Stromal cell of bone marrow (primary cell): Measurements from ENCODE around the gene RAD51D.
"Not testable (repeated sequence)": the region's sequence is repeated elsewhere in the genome, so short reads cannot be mapped to it uniquely, and the experiment has no call there.

Experiments
- DNase-seq: peaks from one replicate; pipeline ENCODE4 v3.0.0-alpha.2; 2012; ENCODE audit warnings: low read depth

The RAD51D gene

DNA sequence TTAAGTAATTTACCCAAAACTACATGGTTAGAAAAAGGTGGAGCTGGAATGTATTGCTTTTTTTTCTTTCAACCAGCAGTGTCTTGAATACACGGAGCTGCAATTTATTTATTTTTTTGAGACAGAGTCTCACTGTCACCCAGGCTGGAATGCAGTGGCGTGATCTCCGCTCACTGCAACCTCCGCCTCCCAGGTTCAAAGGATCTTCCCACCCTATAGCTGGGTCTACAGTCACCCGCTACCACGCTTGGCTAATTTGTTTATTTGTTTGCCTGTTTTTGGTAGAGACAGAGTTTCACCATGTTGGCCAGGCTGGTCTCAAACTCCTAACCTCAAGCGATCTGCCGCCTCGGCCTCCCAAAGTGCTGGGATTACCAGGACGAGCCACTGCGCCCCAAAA lies 29.0 kb downstream of the RAD51D start:
- DNase-seq: not testable (repeated sequence)

DNA sequence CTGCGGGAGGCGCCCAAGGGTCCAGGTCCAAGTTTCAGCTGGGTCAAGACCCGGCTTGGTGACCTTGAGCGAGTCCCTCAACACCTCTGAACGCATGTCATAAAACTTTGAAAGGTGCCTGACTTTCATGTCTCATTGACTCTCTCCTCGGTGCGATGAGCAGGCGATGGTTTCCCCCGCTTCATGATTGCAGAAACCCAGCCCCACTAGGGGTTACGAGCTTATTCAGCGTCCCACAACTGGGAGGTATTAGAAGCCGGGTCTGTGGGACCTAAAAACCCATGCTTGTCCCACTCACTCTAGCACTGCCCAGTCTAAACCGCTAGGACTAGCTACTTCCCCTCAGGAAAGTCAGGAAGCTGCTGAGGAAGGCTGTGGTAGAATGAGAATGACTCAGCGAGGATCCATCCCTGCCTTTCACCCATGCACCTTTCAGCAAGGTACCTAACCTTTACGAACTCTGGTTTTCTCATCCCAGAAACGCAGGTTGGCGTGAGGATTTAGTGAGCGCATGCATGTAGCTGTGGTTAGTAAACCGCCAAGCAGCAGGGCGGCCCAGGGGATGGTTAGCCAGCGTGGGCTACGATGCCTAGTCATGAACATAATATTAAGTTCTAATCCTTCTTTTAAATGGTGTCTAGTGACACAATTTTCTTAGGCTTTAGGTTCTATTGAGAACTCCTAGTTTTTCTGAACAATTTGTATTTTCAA lies 29.9 kb downstream of the RAD51D start:
- DNase-seq: no peak

- peak; percentile 66 for DNase-seq
These were observed 30.6 kb downstream of the RAD51D start for GRCh38 chr17:35088881-35089585.

DNA sequence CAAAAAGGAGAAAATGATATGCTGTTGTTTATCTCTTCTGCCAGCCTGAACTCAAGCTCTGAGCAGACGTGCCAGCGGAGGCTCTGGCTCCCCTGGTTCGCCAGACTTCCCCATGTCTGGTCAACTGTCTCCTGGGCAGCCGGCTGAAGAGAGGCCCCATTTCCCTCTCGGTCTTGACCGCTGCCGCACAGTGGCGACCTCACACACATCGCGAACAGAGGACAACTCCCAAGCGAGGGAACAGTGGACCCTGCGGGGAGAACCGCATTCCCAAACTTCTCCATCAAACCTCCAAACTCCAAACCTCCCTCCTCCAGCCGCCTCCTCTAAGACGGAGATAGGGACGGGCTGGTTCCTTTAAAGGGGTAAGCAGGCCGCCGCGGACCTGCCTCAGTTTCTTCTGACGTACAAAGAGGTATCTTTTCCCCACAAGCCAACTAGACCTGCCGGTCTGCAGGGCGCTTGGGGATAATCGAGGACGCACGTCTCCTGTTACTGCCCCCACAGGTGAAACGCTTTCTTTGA lies 31.2 kb downstream of the RAD51D start:
- DNase-seq: peak; percentile 25

GRCh38 chr17:35087731-35088355 lies 31.8 kb downstream of the RAD51D start:
- no peak for DNase-seq

GRCh38 chr17:35086931-35087573 lies 32.6 kb downstream of the RAD51D start:
- DNase-seq: no peak

GRCh38 chr17:35086164-35086563 lies 33.5 kb downstream of the RAD51D start:
- DNase-seq: no peak

DNA sequence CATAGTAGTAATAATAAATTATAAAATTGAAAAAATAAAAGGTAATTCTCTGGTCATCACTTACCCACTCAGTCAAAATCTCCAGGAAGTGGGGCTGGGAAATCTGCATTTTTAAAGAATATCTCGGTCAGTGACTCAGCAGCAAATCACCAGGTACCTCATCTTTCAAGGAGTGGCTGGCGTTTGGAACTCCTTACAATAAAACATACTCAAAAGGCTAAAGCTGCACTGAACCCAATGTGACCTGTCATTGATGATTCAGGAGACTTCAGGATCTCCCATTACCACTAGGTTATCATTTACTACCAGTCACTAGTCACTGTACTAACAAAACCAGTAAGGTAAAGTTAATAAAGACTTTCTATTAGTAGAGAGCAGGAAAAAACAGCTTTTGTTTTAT lies 34.7 kb downstream of the RAD51D start:
- no peak for DNase-seq

DNA sequence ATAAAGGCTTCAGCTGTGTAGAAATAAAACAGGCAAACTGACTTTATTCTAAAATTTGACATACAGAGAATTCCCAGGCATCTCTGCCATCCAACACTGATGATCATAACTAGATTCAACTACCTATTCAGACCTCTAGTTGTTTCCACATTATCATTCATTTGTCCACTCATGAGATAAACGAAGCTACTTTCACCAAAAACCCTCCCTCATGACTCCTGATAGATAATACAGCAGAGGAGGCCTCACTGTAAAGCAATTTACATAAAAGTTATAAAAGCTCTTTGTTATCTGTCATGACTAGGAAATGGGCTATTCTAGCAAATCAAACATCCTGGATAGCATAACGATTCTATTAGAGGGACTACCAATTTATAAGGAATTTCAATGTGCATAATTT lies 36.6 kb downstream of the RAD51D start:
- no peak for DNase-seq

DNA sequence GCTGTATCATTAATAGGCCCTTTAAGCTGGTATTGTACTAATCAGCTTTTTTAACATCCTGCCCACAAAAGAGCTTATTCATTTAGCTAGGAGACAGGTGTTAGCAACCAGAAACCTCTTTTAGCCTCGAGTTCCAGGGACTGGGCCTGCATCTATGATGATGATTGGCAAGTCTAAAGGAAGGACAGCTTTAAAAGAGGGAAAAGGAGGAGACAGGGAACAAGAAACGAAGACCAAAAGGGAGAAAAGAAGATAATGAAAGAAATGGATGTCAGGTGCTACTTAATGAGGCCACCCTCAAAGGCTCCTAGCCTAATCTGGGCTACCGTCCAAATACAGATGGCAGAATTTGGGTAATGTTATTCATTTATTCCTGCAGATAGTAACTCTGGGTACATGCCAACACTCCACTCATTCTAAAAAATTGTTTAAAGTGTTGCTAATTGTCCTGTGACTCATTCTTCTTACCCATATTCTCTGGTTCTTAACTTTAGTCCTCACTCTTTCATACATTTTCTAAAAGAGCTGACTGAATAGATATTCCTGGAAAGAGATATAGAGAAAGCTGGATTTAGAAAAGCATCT lies 37.5 kb downstream of the RAD51D start:
- peak; percentile 50 for DNase-seq

GRCh38 chr17:35081638-35082037 lies 38.0 kb downstream of the RAD51D start:
- DNase-seq: no peak

GRCh38 chr17:35080536-35080935 lies 39.1 kb downstream of the RAD51D start:
- no peak for DNase-seq

DNA sequence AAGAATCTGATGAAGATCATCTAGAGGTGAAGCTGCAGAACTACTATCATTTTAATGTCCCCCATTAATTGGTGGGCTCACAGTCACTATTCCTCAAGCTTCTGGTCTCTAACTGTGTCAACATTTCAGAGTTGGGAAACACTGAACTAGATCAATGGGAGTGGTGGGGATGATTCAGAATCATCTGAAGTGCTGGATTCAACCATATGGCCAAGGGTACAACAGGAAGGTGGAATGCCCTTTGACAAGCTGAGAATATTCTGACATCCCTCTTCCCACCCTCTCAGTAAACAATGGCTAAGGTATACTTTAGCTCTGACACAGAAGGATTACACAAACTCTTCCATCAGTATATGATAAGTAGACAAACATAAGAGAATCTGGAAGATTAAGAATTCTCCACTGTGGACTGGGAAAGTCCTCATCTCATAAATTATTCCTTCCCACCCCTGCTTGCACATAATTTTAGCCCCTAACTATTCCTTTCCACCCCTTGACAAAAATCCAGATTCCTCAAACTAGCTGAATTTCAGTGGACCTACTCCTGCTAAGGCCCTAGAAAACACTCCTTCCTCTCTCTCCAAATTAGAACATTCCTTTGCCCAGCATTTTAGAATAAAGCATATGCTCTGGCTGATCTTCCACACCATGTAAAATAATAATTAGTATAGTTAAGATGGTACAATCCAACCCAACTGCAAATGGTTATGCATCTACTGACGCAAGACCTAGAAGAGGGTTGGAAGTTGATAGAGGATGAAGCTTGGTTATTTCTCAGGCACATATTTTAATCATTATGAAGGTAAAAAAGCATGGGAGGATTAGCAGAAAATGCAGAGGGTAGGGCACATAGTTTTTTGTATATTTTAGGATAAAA lies 39.9 kb downstream of the RAD51D start:
- DNase-seq: peak; percentile 22

DNA sequence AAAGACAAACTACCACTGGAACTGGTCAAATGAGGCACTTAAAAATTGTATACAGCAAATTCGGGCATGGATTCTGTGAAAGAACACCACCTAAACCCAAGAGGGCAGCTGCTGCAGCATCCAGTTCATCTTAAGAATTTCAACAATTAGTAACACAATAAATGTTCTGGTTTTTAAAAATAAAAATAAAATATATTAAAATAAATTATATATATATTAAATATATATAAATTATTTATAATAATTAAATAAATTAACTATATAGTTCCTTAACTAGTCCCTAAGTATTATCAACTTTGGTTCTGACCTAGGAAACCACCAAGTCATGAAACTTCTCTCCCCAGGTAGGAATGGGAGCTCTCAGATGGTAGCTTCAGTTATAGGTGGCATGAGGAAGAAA lies 42.8 kb downstream of the RAD51D start:
- DNase-seq: no peak

DNA sequence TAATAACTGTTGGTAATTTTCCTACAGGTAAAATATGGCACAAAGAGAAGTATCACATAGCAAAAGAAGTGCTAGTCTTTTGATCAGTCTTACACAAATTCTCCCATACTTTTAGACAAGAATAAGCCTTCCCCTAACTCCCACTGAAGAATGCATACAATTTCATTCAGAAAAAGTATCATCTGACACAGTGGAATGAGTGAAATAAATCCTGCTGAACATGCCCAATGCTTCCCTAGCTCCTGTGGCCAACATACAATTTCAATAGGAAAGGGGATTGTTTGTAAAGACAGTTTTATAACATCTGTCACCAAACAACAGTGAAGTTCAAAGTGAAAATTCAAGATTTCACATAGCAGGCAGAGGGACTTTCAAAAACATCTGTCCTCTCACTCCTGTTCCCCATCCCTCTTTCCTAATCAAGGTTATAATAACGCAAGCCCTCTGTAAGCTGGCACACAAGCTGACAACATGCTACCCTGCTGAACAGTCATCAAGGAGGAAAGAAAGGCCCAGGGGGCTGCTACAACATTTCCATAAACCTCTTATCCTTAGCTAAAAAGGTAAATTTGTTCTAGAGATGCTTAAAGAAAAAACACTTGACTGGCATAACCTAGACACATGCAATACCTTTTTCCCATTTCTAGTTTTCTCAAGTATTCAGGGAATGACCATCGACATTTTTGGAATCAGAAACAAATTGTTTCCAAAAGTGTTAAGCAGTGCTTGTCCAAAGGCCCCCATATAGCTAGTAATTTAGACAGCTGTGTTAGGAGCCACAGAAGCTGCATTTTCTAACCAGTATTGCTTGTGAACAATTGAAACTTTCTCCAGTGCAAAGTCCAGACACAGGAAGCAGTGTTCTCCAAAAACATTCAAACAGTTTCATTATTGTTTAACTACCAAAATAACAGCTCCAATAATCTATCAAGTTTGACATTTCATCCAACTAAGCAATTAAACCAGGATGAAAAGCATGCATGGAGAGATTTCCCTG lies 44.7 kb downstream of the RAD51D start:
- no peak for DNase-seq

DNA sequence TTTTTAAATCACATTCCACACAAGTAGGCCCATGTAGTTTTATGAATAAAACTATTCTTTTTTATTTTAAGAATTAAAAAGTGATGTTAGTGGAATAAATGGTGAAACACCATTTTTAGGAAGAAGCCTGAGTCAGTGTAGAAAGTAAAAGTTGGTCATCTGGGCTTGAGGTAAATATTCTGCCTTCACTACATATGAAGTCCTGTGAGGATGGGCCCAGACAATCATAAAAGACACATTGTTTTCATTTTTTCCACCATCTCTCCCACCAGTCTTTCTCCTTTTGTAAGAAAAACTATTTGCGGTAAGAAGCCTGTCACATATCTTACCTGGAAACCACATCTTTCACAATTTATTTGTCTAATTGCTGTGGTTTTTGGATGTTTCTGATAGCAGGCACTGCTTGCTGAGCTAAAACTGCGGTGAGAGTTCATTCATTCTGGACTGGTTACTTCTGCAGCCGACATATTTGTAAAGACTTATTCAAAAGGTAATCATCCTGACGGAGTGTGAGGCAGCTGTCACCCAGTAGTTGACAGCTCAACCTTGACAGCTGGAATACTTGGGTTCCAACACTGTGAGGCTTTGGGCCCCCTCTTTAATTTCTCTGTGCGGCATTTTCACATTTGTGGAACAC lies 45.6 kb downstream of the RAD51D start:
- no peak for DNase-seq

DNA sequence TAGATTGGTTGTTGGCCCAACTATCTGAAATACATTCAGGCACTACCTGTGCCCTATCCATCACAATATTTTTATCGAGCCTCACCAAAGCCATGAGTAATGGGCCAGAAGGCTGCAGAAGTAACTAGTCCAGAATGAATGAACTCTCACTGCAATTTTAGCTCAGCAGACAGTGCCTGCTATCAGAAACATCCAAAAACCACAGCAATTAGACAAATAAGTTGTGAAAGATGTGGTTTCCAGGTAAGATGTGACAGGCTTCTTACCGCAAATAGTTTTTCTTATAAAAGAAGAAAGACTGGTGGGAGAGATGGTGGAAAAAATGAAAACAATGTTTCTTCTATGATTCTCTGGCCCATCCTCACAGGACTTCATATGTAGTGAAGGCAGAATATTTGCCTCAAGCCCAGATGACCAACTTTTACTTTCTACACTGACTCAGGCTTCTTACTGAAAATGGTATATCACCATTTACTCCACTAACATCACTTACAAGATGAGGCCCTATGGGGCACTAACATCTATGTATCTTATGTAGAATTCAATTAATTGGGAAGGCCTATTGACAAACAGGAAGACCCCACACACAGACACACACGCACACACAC lies 46.4 kb downstream of the RAD51D start:
- no peak for DNase-seq

- peak; percentile 68 for DNase-seq
These were observed 50.3 kb downstream of the RAD51D start for GRCh38 chr17:35069311-35069710.

DNA sequence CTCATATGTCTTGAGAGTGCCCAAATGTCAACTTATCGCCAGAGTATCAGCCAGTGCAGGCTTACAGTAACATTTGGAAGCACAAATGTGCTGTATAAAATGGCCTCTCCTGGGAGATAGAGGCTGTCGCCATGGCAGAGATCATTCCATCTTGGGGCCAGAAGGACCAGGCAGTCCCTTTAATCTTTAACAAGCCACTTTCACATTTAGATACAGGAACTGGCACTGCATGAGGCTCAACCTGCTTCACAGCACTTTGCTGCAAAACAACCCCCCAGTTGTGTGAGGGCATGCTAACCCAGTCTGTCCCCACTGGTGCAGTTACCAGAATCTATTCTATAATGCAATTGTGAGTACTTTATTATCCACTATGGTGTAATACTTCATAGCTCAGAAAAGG lies 51.4 kb downstream of the RAD51D start:
- no peak for DNase-seq
